NOMO-1 treated with dmso at 0.1 percent for 144 hours (cell line): ENCODE data around the gene PCDHGB5.

Experiments
- DNase-seq: peaks from one replicate; lab custom pipeline; 2025; ENCODE audit not compliant: unreplicated experiment; lab: John Stamatoyannopoulos, UW

PCDHGB5 gene

DNA sequence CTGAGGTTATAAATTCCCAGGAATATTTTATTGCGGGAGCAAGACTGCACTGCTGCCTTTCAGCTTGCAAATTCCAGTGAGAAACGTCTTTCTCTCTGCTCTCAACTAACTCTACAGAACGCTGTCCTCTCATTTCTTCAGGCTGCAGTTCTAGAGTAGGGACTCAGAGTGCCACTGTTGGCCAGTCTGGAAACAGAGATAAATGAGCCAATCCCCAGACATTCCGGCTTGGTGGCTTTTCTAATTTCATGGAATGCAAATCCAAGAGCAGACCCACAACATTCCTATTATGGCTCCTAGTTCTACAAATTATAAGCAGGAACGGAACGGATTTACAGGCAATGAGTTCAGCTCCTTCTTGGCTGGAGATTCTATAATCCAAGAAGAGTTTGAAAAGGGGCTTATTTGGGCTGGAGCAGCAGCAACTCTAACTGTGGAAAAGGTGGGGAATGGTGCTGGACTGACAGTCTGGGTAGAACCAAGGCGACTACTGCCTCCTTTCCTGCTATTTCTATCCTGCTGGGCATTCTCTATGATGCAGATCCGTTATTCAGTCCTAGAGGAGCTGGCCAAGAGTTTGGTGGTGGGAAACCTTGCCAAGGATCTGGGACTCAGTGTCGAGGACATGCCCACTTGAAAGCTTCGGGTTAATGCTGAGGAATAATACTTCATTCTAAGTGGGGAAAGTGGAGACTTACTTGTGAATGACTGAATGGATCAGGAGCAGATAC, 41.8 kb downstream of the PCDHGB5 start:
- no peak for DNase-seq

DNA sequence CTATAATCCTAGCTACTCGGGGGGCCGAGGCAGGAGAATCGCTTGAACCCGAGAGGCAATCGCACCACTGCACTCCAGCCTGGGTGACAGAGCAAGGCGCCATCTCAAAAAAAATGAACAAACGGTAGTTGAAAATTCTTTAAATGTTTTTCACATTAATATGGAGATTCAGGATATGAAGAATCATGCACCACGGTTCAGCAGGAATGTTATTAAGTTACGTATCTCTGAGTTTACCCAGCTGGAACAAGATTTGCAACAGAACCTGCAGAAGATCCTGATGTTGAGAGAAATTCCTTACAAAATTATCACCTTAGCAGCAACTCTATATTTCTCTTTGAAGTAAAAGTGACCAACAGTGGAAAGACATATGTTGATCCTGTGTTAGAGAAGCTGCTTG, 42.6 kb downstream of the PCDHGB5 start:
- no peak for DNase-seq

GRCh38 chr5:141441571-141442170, 43.9 kb downstream of the PCDHGB5 start:
- DNase-seq = no peak
